AG04449 (cell line): Measurements from ENCODE around the gene LMNTD2.

Experiments
- CTCF ChIA-PET: fragments of 350-600 bp; formaldehyde crosslinking; extraction: SDS; loops from one replicate; lab custom pipeline; 2021; ENCODE audit warnings: antibody characterized with exemption; lab: Yijun Ruan, JAX
- POLR2A ChIA-PET: fragments of 400-600, 350-600 bp; formaldehyde crosslinking; extraction: SDS; loops from one replicate; lab custom pipeline; 2020; ENCODE audit warnings: antibody characterized with exemption, inconsistent platforms; lab: Yijun Ruan, JAX
- DNase-seq: peaks from one replicate; pipeline ENCODE4 v3.0.0-alpha.2; 2010; ENCODE audit warnings: low read depth, low spot score
- H3K4me3 ChIP-seq: 2 replicates; pipeline ENCODE4 v1.5.1; 2011; ENCODE audit warnings: low read depth, mild to moderate bottlenecking, control low read depth, low read length
- CTCF ChIP-seq: IDR thresholded peaks from one replicate; pipeline ENCODE4 v1.5.1; 2011; ENCODE audit warnings: mild to moderate bottlenecking, moderate library complexity, low read length, control low read depth, inconsistent platforms; ENCODE audit not compliant: insufficient read depth; ENCODE audit errors: missing control alignments

The LMNTD2 gene

DNA sequence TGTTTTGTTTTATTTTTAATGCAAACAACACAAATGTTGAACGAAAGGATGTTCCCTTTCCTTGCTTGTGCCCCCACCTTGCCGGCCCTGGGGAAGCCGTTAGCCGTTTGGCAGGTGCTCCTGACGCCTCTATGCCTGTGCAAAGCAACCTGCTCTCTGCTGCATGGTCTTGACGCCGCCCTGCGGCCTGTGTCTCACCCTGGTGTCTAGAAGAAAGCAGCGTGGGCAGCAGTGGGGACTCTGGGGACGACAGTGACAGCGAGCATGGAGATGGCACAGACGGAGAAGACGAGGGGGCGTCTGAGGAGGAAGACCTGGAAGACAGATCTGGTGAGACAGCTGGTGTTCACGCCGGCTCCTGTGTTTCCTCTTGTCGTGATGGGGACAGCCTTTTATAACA is 21.2 kb upstream of the LMNTD2 start:
- CTCF ChIA-PET, result no interaction called here

GRCh38 chr11:581342-581741 is 20.8 kb upstream of the LMNTD2 start:
- CTCF ChIA-PET, result no interaction called here
- TF ChIP-seq CTCF, result no peak
- no peak overlapping the region for H3K4me3 ChIP-seq
- POLR2A ChIA-PET, result no interaction called here
- DNase-seq, result no peak

More for the DNA sequence above, 21.2 kb upstream of the LMNTD2 start:
- POLR2A ChIA-PET, result no interaction called here
- no peak for DNase-seq
- TF ChIP-seq CTCF, result no peak
- no peak overlapping the region for H3K4me3 ChIP-seq

GRCh38 chr11:579830-580601 is 19.5 kb upstream of the LMNTD2 start:
- ChIA-PET POLR2A (interaction anchor here (0.7 kb wide), 3 partner anchors 22 to 151 kb away, joined by 3 to 4 read pairs (median 3); no protein-coding TSS in a partner anchor), CTCF (no interaction called here)
- no peak overlapping the region for H3K4me3 ChIP-seq
- no peak for DNase-seq
- no peak for TF ChIP-seq CTCF

- no peak for TF ChIP-seq CTCF
- CTCF ChIA-PET, result interaction anchor here (1.1 to 1.4 kb wide), 2 partner anchors 22 to 59 kb away, joined by 3 to 4 read pairs; no protein-coding TSS in a partner anchor
- no peak for DNase-seq
- POLR2A ChIA-PET, result no interaction called here
- peak overlapping the region; percentile 92 for H3K4me3 ChIP-seq
Observed at GRCh38 chr11:578276-579035, 17.9 kb upstream of the LMNTD2 start.

DNA sequence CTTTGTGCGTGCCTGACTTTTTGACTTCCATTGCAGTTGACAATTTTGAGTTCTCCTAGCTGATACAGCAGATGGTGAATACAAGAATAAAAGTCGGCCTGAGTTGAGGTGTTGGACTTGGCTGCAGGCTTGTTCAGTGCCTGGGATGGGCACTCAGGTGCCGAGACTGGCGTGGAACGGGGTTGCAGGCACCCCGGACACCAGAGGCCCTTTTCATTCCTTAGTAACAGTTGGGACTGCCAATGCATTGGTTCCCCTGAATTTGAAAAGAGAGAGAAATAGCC is 17.0 kb upstream of the LMNTD2 start:
- peak overlapping the region; percentile 92 for H3K4me3 ChIP-seq
- no peak for TF ChIP-seq CTCF
- CTCF ChIA-PET, result interaction anchor here (1.1 to 1.4 kb wide), 2 partner anchors 21 to 58 kb away, joined by 3 to 4 read pairs; no protein-coding TSS in a partner anchor
- POLR2A ChIA-PET, result no interaction called here
- no peak for DNase-seq
